Measurements from ENCODE around the gene GMDS. TPM values are rescaled to one million over a fixed set of nuclear protein-coding genes. Genes with fewer than 3 reads are reported as not detected.

GMDS gene
- polyA plus RNA-seq, 1 donor (not counting 4 experiments of a cell fraction or from before 2014, with no cell fraction given), result 22.1 TPM

- H3K4me2 ChIP-seq (ENCODE audit: control insufficient read depth, extremely low read depth, insufficient read depth, low read depth, low read length), result no peak overlapping the region
- no peak overlapping the region for H3K9ac ChIP-seq (ENCODE audit: control insufficient read depth, extremely low read depth, insufficient read depth, low read length)
- H3K9me1 ChIP-seq (ENCODE audit: control insufficient read depth, extremely low read depth, insufficient read depth, low read length), result no peaks in the 10 kb centered on the region
- no peaks in the 10 kb centered on the region for H4K20me1 ChIP-seq (ENCODE audit: control insufficient read depth, extremely low read depth, insufficient read depth, low read length)
- H3K4me1 ChIP-seq (ENCODE audit: control insufficient read depth, extremely low read depth, insufficient read depth, low read length), result peaks cover 17% of the 10 kb centered on the region
- H2AFZ ChIP-seq (ENCODE audit: control insufficient read depth, low read length), result no peak overlapping the region
- dilution Hi-C loops (cut with MboI; ENCODE audit: extremely low pct_ligation_motif_present, low sequenced_read_pairs), result no loop called here
- no peaks in the 10 kb centered on the region for H3K36me3 ChIP-seq (ENCODE audit: control insufficient read depth in 2 of 2, extremely low read depth in 1 of 2, insufficient read depth in 2 of 2, low read length in 2 of 2)
- no peaks in the 10 kb centered on the region for H3K9me3 ChIP-seq (ENCODE audit: control insufficient read depth, low read depth, low read length)
- DNase-seq (ENCODE audit: low read depth, low spot score) (no peak), FAIRE-seq (no peak)
- H3K27me3 ChIP-seq (ENCODE audit: control insufficient read depth, extremely low read depth, insufficient read depth, low read length), result no peaks in the 10 kb centered on the region
- H3K79me2 ChIP-seq (ENCODE audit: control insufficient read depth, insufficient read depth, low read length), result no peaks in the 10 kb centered on the region
- TF ChIP-seq CTCF (optimal IDR thresholded peaks at IDR 0.05 in 1 of 3, IDR thresholded peaks at IDR 0.05 in 1 of 3, conservative IDR thresholded peaks at IDR 0.05 in 1 of 3; ENCODE audit: extremely low read depth in 1 of 3, insufficient read depth in 2 of 3, low read length in 3 of 3) (no peak), EZH2 (IDR thresholded peaks at IDR 0.05; ENCODE audit: low read length) (no peak)
- no peak overlapping the region for H3K27ac ChIP-seq (ENCODE audit: control insufficient read depth, insufficient read depth, low read length)
- no peak overlapping the region for H3K4me3 ChIP-seq (ENCODE audit: control insufficient read depth in 2 of 3, extremely low read depth in 1 of 3, insufficient read depth in 2 of 3, low read depth in 1 of 3, low read length in 3 of 3)
These were observed 471.7 kb downstream of the GMDS start for GRCh38 chr6:1773700-1774099.

- dilution Hi-C loops (cut with MboI; ENCODE audit: extremely low pct_ligation_motif_present, low sequenced_read_pairs), result no loop called here
- peak; percentile 90 for FAIRE-seq
- H3K9me1 ChIP-seq (ENCODE audit: control insufficient read depth, extremely low read depth, insufficient read depth, low read length), result no peaks in the 10 kb centered on the region
These were observed 474.3 kb downstream of the GMDS start for GRCh38 chr6:1770968-1771723.

More at GRCh38 chr6:1770968-1771723, 474.3 kb downstream of the GMDS start:
- TF ChIP-seq EZH2 (IDR thresholded peaks at IDR 0.05; ENCODE audit: low read length), result no peak
- TF ChIP-seq CTCF (optimal IDR thresholded peaks at IDR 0.05 in 1 of 3, IDR thresholded peaks at IDR 0.05 in 1 of 3, conservative IDR thresholded peaks at IDR 0.05 in 1 of 3; ENCODE audit: extremely low read depth in 1 of 3, insufficient read depth in 2 of 3, low read length in 3 of 3), result no peak
- Histone ChIP-seq H4K20me1 (ENCODE audit: control insufficient read depth, extremely low read depth, insufficient read depth, low read length) (no peaks in the 10 kb centered on the region), H3K9ac (ENCODE audit: control insufficient read depth, extremely low read depth, insufficient read depth, low read length) (no peak overlapping the region), H3K4me1 (ENCODE audit: control insufficient read depth, extremely low read depth, insufficient read depth, low read length) (peaks cover 20% of the 10 kb centered on the region), H3K4me3 (ENCODE audit: control insufficient read depth in 2 of 3, extremely low read depth in 1 of 3, insufficient read depth in 2 of 3, low read depth in 1 of 3, low read length in 3 of 3) (no peak overlapping the region), H3K27me3 (ENCODE audit: control insufficient read depth, extremely low read depth, insufficient read depth, low read length) (no peaks in the 10 kb centered on the region), H3K79me2 (ENCODE audit: control insufficient read depth, insufficient read depth, low read length) (no peaks in the 10 kb centered on the region), H3K36me3 (ENCODE audit: control insufficient read depth in 2 of 2, extremely low read depth in 1 of 2, insufficient read depth in 2 of 2, low read length in 2 of 2) (no peaks in the 10 kb centered on the region), H3K27ac (ENCODE audit: control insufficient read depth, insufficient read depth, low read length) (no peak overlapping the region), H2AFZ (ENCODE audit: control insufficient read depth, low read length) (no peak overlapping the region), H3K9me3 (ENCODE audit: control insufficient read depth, low read depth, low read length) (no peaks in the 10 kb centered on the region), H3K4me2 (ENCODE audit: control insufficient read depth, extremely low read depth, insufficient read depth, low read depth, low read length) (peak overlapping the region; percentile 47)
- DNase-seq (ENCODE audit: low read depth, low spot score), result peak; percentile 28

All from keratinocyte (primary cell).